DND-41 (cell line): Measurements from ENCODE around the gene PIEZO2.

Experiments
- CTCF ChIP-seq: IDR thresholded peaks from 2 replicates; pipeline ENCODE4 v1.5.1; 2012; ENCODE audit warnings: borderline replicate concordance, low read length, moderate library complexity, mild to moderate bottlenecking; ENCODE audit not compliant: poor library complexity, severe bottlenecking; ENCODE audit errors: extremely low read depth
- EZH2 ChIP-seq: IDR thresholded peaks from 3 replicates; pipeline ENCODE4 v1.6.1; 2012; ENCODE audit warnings: borderline replicate concordance, low read depth, mild to moderate bottlenecking, moderate library complexity, low read length, inconsistent platforms; ENCODE audit not compliant: severe bottlenecking

GRCh38 chr18:10736984-10737383 is 412.4 kb downstream of the PIEZO2 start:
- TF ChIP-seq CTCF (no peak), EZH2 (no peak)
